H9 (cell line): ENCODE measurements around the gene JAG2. TPM values are rescaled to one million over a fixed set of nuclear protein-coding genes. Genes with fewer than 3 reads are reported as not detected.

Source experiments
- DNase-seq: peaks from one replicate; pipeline ENCODE4 v3.0.0-alpha.2; 2017
- H2AFZ ChIP-seq: one replicate; pipeline ENCODE4 v1.6.1; 2013; ENCODE audit warnings: mild to moderate bottlenecking, low read length, control low read depth, moderate library complexity
- H2AK5ac ChIP-seq: 2 replicates; pipeline ENCODE4 v1.6.1; 2013; ENCODE audit warnings: low read length, control low read depth, mixed read lengths; ENCODE audit not compliant: insufficient read length
- H2BK120ac ChIP-seq: one replicate; pipeline ENCODE4 v1.6.1; 2013; ENCODE audit warnings: low read depth, mild to moderate bottlenecking, low read length, control low read depth, inconsistent platforms; ENCODE audit not compliant: poor library complexity, severe bottlenecking
- H2BK12ac ChIP-seq: 2 replicates; pipeline ENCODE4 v1.6.1; 2013; ENCODE audit warnings: low read length, control low read depth, mixed read lengths, low read depth; ENCODE audit not compliant: insufficient read length
- H2BK15ac ChIP-seq: 2 replicates; pipeline ENCODE4 v1.6.1; 2013; ENCODE audit warnings: low read depth, low read length, control low read depth
- H2BK20ac ChIP-seq: one replicate; pipeline ENCODE4 v1.6.1; 2013; ENCODE audit warnings: low read depth, mild to moderate bottlenecking, low read length, control low read depth, inconsistent platforms; ENCODE audit not compliant: poor library complexity, severe bottlenecking
- H2BK5ac ChIP-seq: 2 replicates; pipeline ENCODE4 v1.6.1; 2013; ENCODE audit warnings: low read length, control low read depth, mixed read lengths; ENCODE audit not compliant: insufficient read length
- H3K14ac ChIP-seq: 2 replicates; pipeline ENCODE4 v1.6.1; 2013; ENCODE audit warnings: low read length, control low read depth; ENCODE audit not compliant: insufficient read depth
- H3K18ac ChIP-seq: 2 replicates; pipeline ENCODE4 v1.6.1; 2013; ENCODE audit warnings: low read depth, mild to moderate bottlenecking, mixed read lengths, low read length, control low read depth; ENCODE audit not compliant: insufficient read length
- H3K23ac ChIP-seq: 2 replicates; pipeline ENCODE4 v1.6.1; 2013; ENCODE audit warnings: low read length, control low read depth, mixed read lengths, low read depth; ENCODE audit not compliant: insufficient read length
- H3K23me2 ChIP-seq: 2 replicates; pipeline ENCODE4 v1.6.1; 2013; ENCODE audit warnings: low read depth, mild to moderate bottlenecking, mixed read lengths, low read length, control low read depth; ENCODE audit not compliant: insufficient read length, poor library complexity, severe bottlenecking
- H3K27ac ChIP-seq: 2 replicates; pipeline ENCODE4 v1.5.1; 2013; ENCODE audit warnings: low read length, control low read depth, mixed read lengths, low read depth; ENCODE audit not compliant: insufficient read length
- H3K27me3 ChIP-seq: 2 replicates; pipeline ENCODE4 v1.6.1; 2013; ENCODE audit warnings: low read length, control low read depth, inconsistent platforms; ENCODE audit not compliant: insufficient read depth
- H3K4ac ChIP-seq: 2 replicates; pipeline ENCODE4 v1.6.1; 2013; ENCODE audit warnings: low read depth, mild to moderate bottlenecking, control low read depth, inconsistent platforms, low read length, moderate library complexity
- H3K4me1 ChIP-seq: 2 replicates; pipeline ENCODE4 v1.6.1; 2013; ENCODE audit warnings: low read length, control low read depth, inconsistent platforms; ENCODE audit not compliant: insufficient read depth
- H3K4me2 ChIP-seq: 2 replicates; pipeline ENCODE4 v1.6.1; 2013; ENCODE audit warnings: low read length, control low read depth, mixed read lengths; ENCODE audit not compliant: insufficient read length, insufficient read depth
- H3K56ac ChIP-seq: 2 replicates; pipeline ENCODE4 v1.6.1; 2013; ENCODE audit warnings: low read depth, mild to moderate bottlenecking, mixed read lengths, low read length, control low read depth; ENCODE audit not compliant: insufficient read length
- H3K79me1 ChIP-seq: 2 replicates; pipeline ENCODE4 v1.6.1; 2013; ENCODE audit warnings: low read depth, mild to moderate bottlenecking, moderate library complexity, low read length, control low read depth, inconsistent platforms; ENCODE audit not compliant: insufficient read depth, poor library complexity, severe bottlenecking
- H3K79me2 ChIP-seq: 2 replicates; pipeline ENCODE4 v1.6.1; 2013; ENCODE audit warnings: low read length, control low read depth, inconsistent platforms; ENCODE audit not compliant: insufficient read depth
- H3K9ac ChIP-seq: 2 replicates; pipeline ENCODE4 v1.6.1; 2013; ENCODE audit warnings: low read length, control low read depth, mixed read lengths; ENCODE audit not compliant: insufficient read length; ENCODE audit errors: extremely low read depth
- H3K9me3 ChIP-seq: one replicate; pipeline ENCODE4 v1.6.1; 2013; ENCODE audit warnings: low read depth, low read length, inconsistent platforms; ENCODE audit not compliant: control insufficient read depth
- H3T11ph ChIP-seq: one replicate; pipeline ENCODE4 v1.6.1; 2013; ENCODE audit warnings: mild to moderate bottlenecking, low read length, control low read depth, inconsistent platforms
- H4K20me1 ChIP-seq: one replicate; pipeline ENCODE4 v1.6.1; 2013; ENCODE audit not compliant: control insufficient read depth, insufficient read length, insufficient read depth
- H4K5ac ChIP-seq: 2 replicates; pipeline ENCODE4 v1.6.1; 2013; ENCODE audit warnings: low read depth, mild to moderate bottlenecking, mixed read lengths, low read length, control low read depth; ENCODE audit not compliant: insufficient read length
- H4K8ac ChIP-seq: replicated peaks from 2 replicates; pipeline ENCODE4 v1.6.1; 2013; ENCODE audit warnings: low read length, control low read depth, mixed read lengths, low read depth; ENCODE audit not compliant: insufficient read length
- H4K91ac ChIP-seq: 2 replicates; pipeline ENCODE4 v1.6.1; 2013; ENCODE audit warnings: low read depth, mild to moderate bottlenecking, moderate library complexity, mixed read lengths, low read length, control low read depth; ENCODE audit not compliant: insufficient read length
- H3K27ac Mint-ChIP-seq, 3 experiments: 2 replicates in 2 of 3; 3 replicates in 1 of 3; pipeline ENCODE4 v1.8.0; 2020 to 2021; ENCODE audit warnings: mixed read lengths in 3 of 3, mild to moderate bottlenecking in 1 of 3, moderate library complexity in 1 of 3
- H3K27me3 Mint-ChIP-seq: 2 replicates; pipeline ENCODE4 v1.8.0; 2021; ENCODE audit warnings: low read depth, mild to moderate bottlenecking, moderate library complexity, mixed read lengths
- H3K36me3 Mint-ChIP-seq, 3 experiments: 2 replicates in 2 of 3; 3 replicates in 1 of 3; pipeline ENCODE4 v1.8.0; 2020 to 2021; ENCODE audit warnings: low read depth in 3 of 3, mixed read lengths in 3 of 3; ENCODE audit not compliant: insufficient read depth in 1 of 3
- H3K4me1 Mint-ChIP-seq, 2 experiments: 2 replicates each; pipeline ENCODE4 v1.8.0; 2020; ENCODE audit warnings: mixed read lengths in 2 of 2
- H3K4me3 Mint-ChIP-seq, 2 experiments: 2 replicates in 1 of 2; 3 replicates in 1 of 2; pipeline ENCODE4 v1.8.0; 2020 to 2021; ENCODE audit warnings: mild to moderate bottlenecking in 2 of 2, mixed read lengths in 2 of 2, moderate library complexity in 1 of 2
- H3K9me3 Mint-ChIP-seq, 2 experiments: 2 replicates in 1 of 2; 3 replicates in 1 of 2; pipeline ENCODE4 v1.8.0; 2020; ENCODE audit warnings: mild to moderate bottlenecking in 2 of 2, mixed read lengths in 2 of 2, moderate library complexity in 1 of 2
- CTCF ChIP-seq: fragments of 200-600 bp; sonication (generic); conservative IDR thresholded peaks from 3 replicates; pipeline ENCODE4 v1.8.0; 2021; ENCODE audit warnings: antibody characterized with exemption, mild to moderate bottlenecking
- WGBS: extraction: QIAGEN DNeasy Blood & Tissue Kit; methylation state at CpG from one replicate; pipeline ENCODE4 v1.1.7; 2013; ENCODE audit warnings: missing lambda C conversion rate, low lambda C conversion rate, mixed read lengths; ENCODE audit not compliant: insufficient read length; ENCODE audit errors: extremely low coverage; 5-methylcytosine and 5-hydroxymethylcytosine counted together
- total RNA-seq: library from RNA; stranded (reverse); gene quantifications from 2 replicates; pipeline ENCODE4 v1.2.1, GENCODE V29; 2021

Gene JAG2
- total RNA-seq, 1 experiment from 2014 or later, result 11.4 TPM

GRCh38 chr14:105208738-105209075 is 40.1 kb upstream of the JAG2 start:
- TF ChIP-seq CTCF, result no peak
- H3K27ac Mint-ChIP-seq, result 0 out of 7 replicates have a peak overlapping the region, but pooled peaks of 1 of the 3 experiments have one; percentile 22
- no peak overlapping the region for H3K18ac ChIP-seq
- no peak overlapping the region; the same call in 1 of the 2 replicates for H3K14ac ChIP-seq
- H3K9ac ChIP-seq, result no peak overlapping the region
- no peaks in the 10 kb centered on the region for H3K79me1 ChIP-seq
- no peak overlapping the region for H2BK15ac ChIP-seq
- H3K4ac ChIP-seq, result no peak overlapping the region
- H2BK20ac ChIP-seq, result no peak overlapping the region
- DNase-seq, result no peak
- no peak overlapping the region for H3K56ac ChIP-seq
- H2BK120ac ChIP-seq, result no peak overlapping the region
- H3K27me3 ChIP-seq, result no peaks in the 10 kb centered on the region
- H4K8ac ChIP-seq, result no peak overlapping the region
- peaks cover 1% of the 10 kb centered on the region; the same call in 1 of the 2 replicates for H3K27me3 Mint-ChIP-seq
- no peak overlapping the region for H4K5ac ChIP-seq
- no CpG with 5 or more reads among the region's 12 CpGs for WGBS
- H2AFZ ChIP-seq, result no peak overlapping the region
- no peaks in the 10 kb centered on the region for H3K9me3 ChIP-seq
- no peak overlapping the region for H3K23ac ChIP-seq
- H2BK5ac ChIP-seq, result no peak overlapping the region
- no peak overlapping the region for H3K4me2 ChIP-seq
- H3T11ph ChIP-seq, result no peak overlapping the region
- no peak overlapping the region for H3K27ac ChIP-seq
- H3K4me1 ChIP-seq, result no peaks in the 10 kb centered on the region
- H4K20me1 ChIP-seq, result no peaks in the 10 kb centered on the region
- H3K79me2 ChIP-seq, result no peaks in the 10 kb centered on the region
- H3K36me3 Mint-ChIP-seq, result no peaks in the 10 kb centered on the region; a peak in 2 of 7 replicates
- no peaks in the 10 kb centered on the region for H3K9me3 Mint-ChIP-seq
- no peaks in the 10 kb centered on the region for H3K23me2 ChIP-seq
- H2BK12ac ChIP-seq, result no peak overlapping the region
- no peak overlapping the region for H3K4me3 Mint-ChIP-seq
- H4K91ac ChIP-seq, result no peak overlapping the region
- H2AK5ac ChIP-seq, result no peak overlapping the region
- H3K4me1 Mint-ChIP-seq, result no peaks in the 10 kb centered on the region; a peak in 2 of 4 replicates
